MM.1S (cell line): ENCODE data around the gene CD40.

Experiments
- CTCF ChIP-seq: fragments of 300-600 bp; sonication (generic); IDR thresholded peaks from 2 replicates; pipeline ENCODE4 v1.5.1; 2016; ENCODE audit warnings: antibody characterized with exemption, low read length, mixed read lengths
- EZH2 ChIP-seq: fragments of 300-600 bp; sonication (generic); optimal IDR thresholded peaks from 2 replicates; pipeline ENCODE3; 2017; ENCODE audit warnings: low read depth, mild to moderate bottlenecking, antibody characterized with exemption, low read length, mixed read lengths
- EZH2phosphoT487 ChIP-seq: fragments of 300-600 bp; sonication (generic); IDR thresholded peaks from 2 replicates; pipeline ENCODE4 v1.6.1; 2018; ENCODE audit warnings: antibody characterized with exemption, low read length

- TF ChIP-seq CTCF (no peak), EZH2phosphoT487 (no peak), EZH2 (no peak)
Observed at GRCh38 chr20:46164254-46164653, 46.1 kb downstream of the CD40 start.
